BJ (cell line): ENCODE data around the gene VTI1A. TPM values are rescaled to one million over a fixed set of nuclear protein-coding genes. Genes with fewer than 3 reads are reported as not detected.

Experiments
- CTCF ChIA-PET: fragments of 350-600 bp; formaldehyde crosslinking; extraction: SDS; loops from one replicate; lab custom pipeline; 2021; ENCODE audit warnings: antibody characterized with exemption, inconsistent platforms; lab: Yijun Ruan, JAX
- POLR2A ChIA-PET: fragments of 300-600 bp; sonication (Branson Sonifier 250); formaldehyde crosslinking; extraction: SDS; loops from one replicate; lab custom pipeline; 2021; ENCODE audit warnings: antibody characterized with exemption; lab: Charles Lee
- DNase-seq: peaks from one replicate; pipeline ENCODE4 v3.0.0-alpha.2; 2011; ENCODE audit warnings: low read depth
- H3K27me3 ChIP-seq: 2 replicates; pipeline ENCODE4 v1.6.0; 2011; ENCODE audit warnings: low read length; ENCODE audit not compliant: control insufficient read depth, insufficient read depth
- H3K36me3 ChIP-seq: 2 replicates; pipeline ENCODE4 v1.5.1; 2011; ENCODE audit warnings: low read length; ENCODE audit not compliant: control insufficient read depth, insufficient read depth
- H3K4me3 ChIP-seq: 2 replicates; pipeline ENCODE4 v1.5.1; 2011; ENCODE audit warnings: low read depth, mild to moderate bottlenecking, control low read depth, low read length
- CTCF ChIP-seq: IDR thresholded peaks from 2 replicates; pipeline ENCODE4 v1.5.1; 2011; ENCODE audit warnings: low read depth, mild to moderate bottlenecking, control low read depth, inconsistent platforms, low read length, moderate library complexity; ENCODE audit not compliant: insufficient read depth
- polyA plus RNA-seq: library from polyadenylated mRNA; depleted of rRNA; stranded (reverse); fragments of >200 nt; gene quantifications from 2 replicates; pipeline ENCODE4 v1.2.3, GENCODE V29; 2011

VTI1A gene
- polyA plus RNA-seq, 1 experiment, result 13.4 TPM

GRCh38 chr10:112698133-112698817 lies 251.3 kb downstream of the VTI1A start:
- Histone ChIP-seq H3K27me3 (no peaks in the 10 kb centered on the region), H3K4me3 (no peak overlapping the region), H3K36me3 (no peaks in the 10 kb centered on the region)
- TF ChIP-seq CTCF, result no peak
- no peak for DNase-seq
- ChIA-PET POLR2A (no interaction called here), CTCF (interaction anchor here (0.6 to 1.5 kb wide), 3 partner anchors 13 to 32 kb away, joined by 3 to 5 read pairs (median 4); no protein-coding TSS in a partner anchor)

GRCh38 chr10:112698818-112699164 lies 251.8 kb downstream of the VTI1A start:
- TF ChIP-seq CTCF, result no peak
- no peaks in the 10 kb centered on the region for H3K36me3 ChIP-seq
- no peak for DNase-seq
- no peaks in the 10 kb centered on the region for H3K27me3 ChIP-seq
- no peak overlapping the region for H3K4me3 ChIP-seq
- POLR2A ChIA-PET, result no interaction called here
- CTCF ChIA-PET, result interaction anchor here (0.6 to 1.5 kb wide), 3 partner anchors 12 to 32 kb away, joined by 3 to 5 read pairs (median 4); no protein-coding TSS in a partner anchor

- ChIA-PET POLR2A (no interaction called here), CTCF (no interaction called here)
- no peak for TF ChIP-seq CTCF
- Histone ChIP-seq H3K27me3 (no peaks in the 10 kb centered on the region), H3K4me3 (no peak overlapping the region), H3K36me3 (no peaks in the 10 kb centered on the region)
- DNase-seq, result no peak
Observed at GRCh38 chr10:112700215-112700671, 253.2 kb downstream of the VTI1A start.

- ChIA-PET CTCF (no interaction called here), POLR2A (no interaction called here)
- DNase-seq, result no peak
- TF ChIP-seq CTCF, result no peak
- H3K36me3 ChIP-seq, result no peaks in the 10 kb centered on the region
- H3K27me3 ChIP-seq, result no peaks in the 10 kb centered on the region
- no peak overlapping the region for H3K4me3 ChIP-seq
Observed at GRCh38 chr10:112701211-112701877, 254.3 kb downstream of the VTI1A start.

GRCh38 chr10:112701878-112702255 lies 254.9 kb downstream of the VTI1A start:
- POLR2A ChIA-PET, result no interaction called here
- CTCF ChIA-PET, result no interaction called here
- no peak overlapping the region for H3K4me3 ChIP-seq
- no peak for TF ChIP-seq CTCF
- H3K36me3 ChIP-seq, result no peaks in the 10 kb centered on the region
- DNase-seq, result no peak
- no peaks in the 10 kb centered on the region for H3K27me3 ChIP-seq
